NCI-H2081 treated with DMSO at 0.1 percent for 48 hours (cell line): Measurements from ENCODE around the gene B4GALNT4.
"Not testable (repeated sequence)": the region's sequence is repeated elsewhere in the genome, so short reads cannot be mapped to it uniquely, and the experiment has no call there.

ENCODE experiments used
- DNase-seq: peaks from one replicate; lab custom pipeline; 2025; lab: John Stamatoyannopoulos, UW

Gene B4GALNT4, protein sequence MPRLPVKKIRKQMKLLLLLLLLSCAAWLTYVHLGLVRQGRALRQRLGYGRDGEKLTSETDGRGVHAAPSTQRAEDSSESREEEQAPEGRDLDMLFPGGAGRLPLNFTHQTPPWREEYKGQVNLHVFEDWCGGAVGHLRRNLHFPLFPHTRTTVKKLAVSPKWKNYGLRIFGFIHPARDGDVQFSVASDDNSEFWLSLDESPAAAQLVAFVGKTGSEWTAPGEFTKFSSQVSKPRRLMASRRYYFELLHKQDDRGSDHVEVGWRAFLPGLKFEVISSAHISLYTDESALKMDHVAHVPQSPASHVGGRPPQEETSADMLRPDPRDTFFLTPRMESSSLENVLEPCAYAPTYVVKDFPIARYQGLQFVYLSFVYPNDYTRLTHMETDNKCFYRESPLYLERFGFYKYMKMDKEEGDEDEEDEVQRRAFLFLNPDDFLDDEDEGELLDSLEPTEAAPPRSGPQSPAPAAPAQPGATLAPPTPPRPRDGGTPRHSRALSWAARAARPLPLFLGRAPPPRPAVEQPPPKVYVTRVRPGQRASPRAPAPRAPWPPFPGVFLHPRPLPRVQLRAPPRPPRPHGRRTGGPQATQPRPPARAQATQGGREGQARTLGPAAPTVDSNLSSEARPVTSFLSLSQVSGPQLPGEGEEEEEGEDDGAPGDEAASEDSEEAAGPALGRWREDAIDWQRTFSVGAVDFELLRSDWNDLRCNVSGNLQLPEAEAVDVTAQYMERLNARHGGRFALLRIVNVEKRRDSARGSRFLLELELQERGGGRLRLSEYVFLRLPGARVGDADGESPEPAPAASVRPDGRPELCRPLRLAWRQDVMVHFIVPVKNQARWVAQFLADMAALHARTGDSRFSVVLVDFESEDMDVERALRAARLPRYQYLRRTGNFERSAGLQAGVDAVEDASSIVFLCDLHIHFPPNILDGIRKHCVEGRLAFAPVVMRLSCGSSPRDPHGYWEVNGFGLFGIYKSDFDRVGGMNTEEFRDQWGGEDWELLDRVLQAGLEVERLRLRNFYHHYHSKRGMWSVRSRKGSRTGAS

DNA sequence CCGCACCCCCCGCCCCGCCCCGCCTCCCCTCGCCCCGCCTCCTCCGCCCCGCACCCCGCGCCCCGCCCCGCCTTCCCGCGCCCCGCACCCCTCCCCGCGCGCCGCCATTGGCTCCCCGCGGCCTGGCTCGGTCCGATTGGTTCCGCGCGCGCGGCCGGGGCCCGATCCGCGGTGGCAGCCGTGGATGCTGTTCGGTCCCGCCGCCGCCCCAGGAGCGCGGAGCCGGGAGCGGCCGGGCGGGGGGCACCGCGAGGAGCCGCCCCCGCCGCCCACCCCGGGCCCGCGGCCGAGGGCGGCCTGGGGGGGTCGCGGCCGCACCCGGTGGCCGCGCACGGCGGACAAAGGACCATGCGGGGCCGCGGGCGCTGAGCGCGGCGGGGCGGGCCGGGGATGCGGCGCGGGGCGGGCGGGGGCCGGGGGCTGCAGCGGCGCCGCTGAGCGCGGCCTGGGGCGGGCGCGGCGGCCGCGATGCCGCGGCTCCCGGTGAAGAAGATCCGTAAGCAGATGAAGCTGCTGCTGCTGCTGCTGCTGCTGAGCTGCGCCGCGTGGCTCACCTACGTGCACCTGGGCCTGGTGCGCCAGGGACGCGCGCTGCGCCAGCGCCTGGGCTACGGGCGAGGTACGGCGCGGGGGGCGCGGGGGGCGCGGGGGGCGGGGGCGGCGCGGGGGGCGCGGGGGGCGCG lies at the start of gene B4GALNT4:
Gene B4GALNT4 (plus strand): TSS at position 164 of the 683 bp plus-strand sequence. CDS start 305 bp downstream, at position 469.
- DNase-seq, result no peak

GRCh38 chr11:319888-320273 lies 49.4 kb upstream of the B4GALNT4 start:
- not testable (repeated sequence) for DNase-seq

GRCh38 chr11:324156-324555 lies 45.1 kb upstream of the B4GALNT4 start:
- DNase-seq, result no peak

- DNase-seq, result not testable (repeated sequence)
Measured at GRCh38 chr11:324593-325517, 44.4 kb upstream of the B4GALNT4 start.

DNA sequence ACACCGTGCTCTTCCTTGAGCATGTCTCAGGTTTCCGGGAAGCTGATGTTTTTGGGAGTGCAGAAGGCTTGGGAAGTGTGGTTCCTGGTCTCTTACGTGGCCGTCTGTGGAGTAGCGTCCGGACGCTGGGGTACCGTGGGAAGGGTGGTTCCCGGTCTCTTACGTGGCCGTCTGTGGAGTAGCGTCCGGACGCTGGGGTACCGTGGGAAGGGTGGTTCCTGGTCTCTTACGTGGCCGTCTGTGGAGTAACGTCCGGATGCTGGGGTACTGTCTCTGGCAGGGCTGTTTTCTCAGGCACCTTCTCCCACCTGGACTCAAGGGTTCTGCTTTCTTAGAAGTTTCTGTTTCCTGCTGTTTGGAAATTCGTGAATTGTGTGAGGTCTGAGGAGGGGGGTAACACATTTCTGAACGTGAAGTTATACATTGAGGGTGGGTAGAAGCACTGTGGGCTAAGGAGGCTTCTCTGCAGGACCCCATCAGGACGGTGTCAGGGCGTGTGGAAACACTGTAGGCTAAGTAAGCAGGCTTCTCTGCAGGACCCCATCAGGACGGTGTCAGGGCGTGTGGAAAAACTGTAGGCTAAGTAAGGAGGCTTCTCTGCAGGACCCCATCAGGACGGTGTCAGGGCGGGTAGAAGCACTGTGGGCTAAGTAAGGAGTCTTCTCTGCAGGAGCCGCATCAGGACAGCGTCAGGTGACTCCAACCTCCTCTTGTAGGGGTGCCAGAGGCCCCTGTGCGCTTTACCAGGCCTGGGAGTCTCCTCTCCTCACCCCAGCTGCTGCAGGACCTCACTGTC lies 43.3 kb upstream of the B4GALNT4 start:
- DNase-seq, result no peak

GRCh38 chr11:326592-326841 lies 42.8 kb upstream of the B4GALNT4 start:
- no peak for DNase-seq

GRCh38 chr11:326842-327580 lies 42.3 kb upstream of the B4GALNT4 start:
- DNase-seq, result no peak

DNA sequence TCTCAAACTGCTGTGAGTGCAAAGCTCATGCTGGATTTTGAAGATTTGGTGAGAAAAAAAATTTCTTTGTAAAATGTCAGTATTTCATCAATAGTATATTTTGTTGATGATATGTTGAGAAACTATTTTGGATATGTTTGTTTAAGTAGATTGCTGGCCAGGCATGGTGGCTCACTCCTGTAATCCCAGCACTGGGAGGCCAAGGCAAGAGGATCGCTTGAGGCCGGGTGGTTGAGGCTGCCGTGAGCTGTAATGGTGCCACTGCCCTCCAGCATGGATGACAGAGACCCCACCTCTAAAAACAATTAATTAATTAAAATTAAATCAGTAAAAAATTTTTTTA lies 41.7 kb upstream of the B4GALNT4 start:
- DNase-seq, result no peak

DNA sequence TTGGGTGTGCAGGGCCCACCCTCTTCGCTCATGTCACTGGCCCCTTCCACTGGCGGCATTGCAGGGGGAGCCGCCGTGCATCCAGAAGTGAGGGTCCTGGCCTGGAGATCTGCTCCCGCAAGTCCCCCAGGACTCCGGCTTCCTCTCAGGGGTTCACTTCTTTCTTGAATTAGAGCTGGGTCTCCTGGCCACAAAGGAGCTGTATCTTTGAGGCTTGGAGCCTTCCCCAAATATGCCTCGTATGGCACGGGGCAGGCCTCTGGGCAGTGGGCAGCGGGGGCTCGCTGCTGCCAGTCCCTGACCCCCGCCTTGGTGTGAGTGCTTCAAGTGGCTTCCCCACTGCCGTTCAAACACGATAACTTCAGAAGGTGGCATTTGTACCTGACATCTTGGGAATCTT lies 41.3 kb upstream of the B4GALNT4 start:
- no peak for DNase-seq

DNA sequence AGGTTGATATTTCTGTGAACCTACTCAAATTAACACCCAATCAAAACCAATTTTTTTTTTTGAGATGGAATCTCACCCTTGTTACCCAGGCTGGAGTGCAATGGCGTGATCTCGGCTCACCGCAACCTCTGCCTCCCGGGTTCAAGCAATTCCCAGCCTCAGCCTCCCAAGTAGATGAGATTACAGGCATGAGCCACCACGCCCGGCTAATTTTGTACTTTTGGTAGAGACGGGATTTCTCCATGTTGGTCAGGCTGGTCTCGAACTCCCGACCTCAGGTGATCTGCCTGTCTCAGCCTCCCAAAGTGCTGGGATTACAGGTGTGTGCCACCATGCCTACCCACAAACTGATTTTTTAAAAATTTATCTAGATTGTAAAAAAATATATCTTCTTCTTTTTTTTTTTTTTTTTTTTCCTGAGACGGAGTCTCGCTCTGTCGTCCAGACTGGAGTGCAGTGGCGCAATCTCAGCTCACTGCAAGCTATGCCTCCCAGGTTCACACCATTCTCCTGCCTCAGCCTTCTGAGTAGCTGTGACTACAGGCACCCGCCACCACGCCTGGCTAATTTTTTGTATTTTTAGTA lies 40.7 kb upstream of the B4GALNT4 start:
- DNase-seq, result not testable (repeated sequence)

DNA sequence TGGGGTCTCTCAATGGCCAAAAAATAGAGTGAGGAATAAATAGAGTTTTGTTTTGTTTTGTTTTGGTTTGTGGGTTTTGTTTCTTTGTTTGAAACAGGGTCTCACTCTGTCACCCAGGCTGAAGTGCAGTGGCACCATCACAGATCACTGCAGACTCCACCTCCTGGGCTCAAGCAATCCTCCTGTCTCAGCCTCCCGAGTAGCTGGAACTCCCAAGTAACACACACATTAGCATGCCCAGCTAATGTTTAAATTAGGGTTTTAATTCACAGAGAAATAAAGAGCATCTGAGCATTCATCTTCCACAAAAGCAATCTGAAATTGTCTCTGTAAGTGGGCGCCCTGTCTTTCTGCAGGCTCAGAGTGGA lies 39.4 kb upstream of the B4GALNT4 start:
- DNase-seq, result no peak

GRCh38 chr11:330307-330693 lies 39.0 kb upstream of the B4GALNT4 start:
- no peak for DNase-seq

- DNase-seq, result no peak
Measured at GRCh38 chr11:330694-331357, 38.5 kb upstream of the B4GALNT4 start.

- no peak for DNase-seq
Measured at GRCh38 chr11:331358-332060, 37.8 kb upstream of the B4GALNT4 start.

DNA sequence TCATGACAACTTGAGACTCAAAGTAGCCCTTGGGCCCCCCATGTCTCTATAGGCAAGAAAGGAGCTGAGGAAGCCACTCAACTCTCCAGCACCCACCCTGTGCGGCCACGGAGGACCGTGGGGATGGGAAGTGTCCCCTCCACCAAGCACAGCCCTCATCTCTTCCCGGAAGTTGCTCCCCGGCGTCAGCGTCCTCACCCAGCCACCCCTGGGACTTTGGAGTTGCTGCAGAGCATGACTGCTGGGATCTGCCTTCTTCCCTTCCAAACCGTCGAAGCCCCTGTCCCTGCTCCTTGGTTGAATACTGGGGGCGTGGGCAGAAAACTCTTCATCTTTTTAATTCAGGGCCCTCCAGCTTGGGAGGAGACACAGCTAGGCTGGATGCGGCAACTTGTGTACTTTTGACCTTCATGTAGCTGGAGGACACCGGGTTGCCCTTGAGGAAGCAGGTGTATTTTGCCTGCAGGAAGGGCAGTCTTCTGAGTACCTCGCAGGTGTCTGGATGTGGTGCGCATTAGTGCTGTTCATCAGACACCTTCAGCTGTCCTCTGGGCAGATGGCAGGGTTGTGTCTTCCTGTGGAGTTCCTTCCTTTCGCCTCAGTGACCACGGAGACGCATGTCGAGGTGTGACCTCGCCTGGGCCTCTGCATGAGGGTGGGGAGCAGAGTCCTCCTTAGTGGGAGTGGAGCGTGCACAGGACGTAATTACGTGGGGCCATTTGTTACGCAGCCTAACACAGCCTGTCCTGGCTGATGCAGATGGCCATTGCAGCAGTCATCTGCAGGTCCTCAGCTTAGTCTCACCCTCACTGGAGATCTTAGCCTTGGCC lies 36.4 kb upstream of the B4GALNT4 start:
- no peak for DNase-seq

GRCh38 chr11:333616-334263 lies 35.6 kb upstream of the B4GALNT4 start:
- DNase-seq, result not testable (repeated sequence)
